Natural killer cell treated with Interleukin-12 subunit alpha and Interleukin-12 subunit beta and Interleukin-15 and Interleukin-18, amount 100 ng/mL, for 72 hours (primary cell): Measurements from ENCODE around the gene B3GNT8. TPM values are rescaled to one million over a fixed set of nuclear protein-coding genes. Genes with fewer than 3 reads are reported as not detected.
"Not testable (repeated sequence)": the region's sequence is repeated elsewhere in the genome, so short reads cannot be mapped to it uniquely, and the experiment has no call there.

ENCODE experiments used
- ATAC-seq, 2 donors: fragments of 150-1000 bp; cut with Tn5 transposase in 1 of 2; sonication (Bioruptor Pico), chemical (Tn5 transposase) in 1 of 2; 2 replicates each; pipeline ENCODE4 v1.10.0; 2021
- DNase-seq: peaks from one replicate; pipeline ENCODE4 v3.0.0; 2022; ENCODE audit warnings: low spot score
- H3K27ac Mint-ChIP-seq, 2 donors: 1 replicate in 1 of 2; 2 replicates in 1 of 2; pipeline ENCODE4 v1.8.0; 2022; ENCODE audit warnings: mixed read lengths in 2 of 2, mild to moderate bottlenecking in 1 of 2, moderate library complexity in 1 of 2
- H3K27me3 Mint-ChIP-seq, 2 donors: 1 replicate in 1 of 2; 2 replicates in 1 of 2; pipeline ENCODE4 v1.8.0; 2022; ENCODE audit warnings: mixed read lengths in 2 of 2
- H3K36me3 Mint-ChIP-seq: one replicate; pipeline ENCODE4 v1.8.0; 2022; ENCODE audit warnings: mixed read lengths
- H3K4me1 Mint-ChIP-seq, 2 donors: 1 replicate in 1 of 2; 2 replicates in 1 of 2; pipeline ENCODE4 v1.8.0; 2022; ENCODE audit warnings: low read depth in 2 of 2, mixed read lengths in 2 of 2, mild to moderate bottlenecking in 1 of 2
- H3K4me3 Mint-ChIP-seq: one replicate; pipeline ENCODE4 v1.8.0; 2022; ENCODE audit warnings: mixed read lengths
- H3K9me3 Mint-ChIP-seq: 2 replicates; pipeline ENCODE4 v1.8.0; 2022; ENCODE audit warnings: mixed read lengths
- total RNA-seq, 2 donors: library from RNA; stranded (reverse); gene quantifications; one replicate each; pipeline ENCODE4 v1.2.3, GENCODE V29; 2022

The B3GNT8 gene
- total RNA-seq, 2 donors from 2014 or later = 0.78 to 3.0 TPM

GRCh38 chr19:41401483-41401882 lies 25.7 kb downstream of the B3GNT8 start:
- H3K27ac Mint-ChIP-seq = no peak overlapping the region
- H3K4me1 Mint-ChIP-seq = peaks cover 34 to 35% of the 10 kb centered on the region in 2 donors
- no peaks in the 10 kb centered on the region for H3K9me3 Mint-ChIP-seq
- H3K36me3 Mint-ChIP-seq = no peaks in the 10 kb centered on the region
- no peaks in the 10 kb centered on the region for H3K27me3 Mint-ChIP-seq
- H3K4me3 Mint-ChIP-seq = no peak overlapping the region
- ATAC-seq (no peak), DNase-seq (no peak)

- peak overlapping the region; percentile 100 for H3K27ac Mint-ChIP-seq
- ATAC-seq = no peak
- peaks cover 44 to 47% of the 10 kb centered on the region in 2 donors for H3K4me1 Mint-ChIP-seq
These were observed 27.6 kb downstream of the B3GNT8 start for GRCh38 chr19:41399525-41399924.

GRCh38 chr19:41399091-41399490 lies 28.1 kb downstream of the B3GNT8 start:
- no peaks in the 10 kb centered on the region for H3K36me3 Mint-ChIP-seq
- H3K4me3 Mint-ChIP-seq = peak overlapping the region; percentile 91
- no peaks in the 10 kb centered on the region for H3K27me3 Mint-ChIP-seq
- peak overlapping the region; percentile 100 for H3K27ac Mint-ChIP-seq
- no peak for ATAC-seq
- H3K9me3 Mint-ChIP-seq = no peaks in the 10 kb centered on the region
- no peak for DNase-seq
- peaks cover 44 to 47% of the 10 kb centered on the region in 2 donors for H3K4me1 Mint-ChIP-seq

More at GRCh38 chr19:41399525-41399924, 27.6 kb downstream of the B3GNT8 start:
- Mint-ChIP-seq H3K36me3 (no peaks in the 10 kb centered on the region), H3K4me3 (peak overlapping the region; percentile 91), H3K9me3 (no peaks in the 10 kb centered on the region), H3K27me3 (no peaks in the 10 kb centered on the region)
- no peak for DNase-seq

GRCh38 chr19:41398598-41398997 lies 28.6 kb downstream of the B3GNT8 start:
- ATAC-seq (no peak), DNase-seq (no peak)
- H3K4me3 Mint-ChIP-seq = peak overlapping the region; percentile 91
- no peaks in the 10 kb centered on the region for H3K27me3 Mint-ChIP-seq
- no peaks in the 10 kb centered on the region for H3K9me3 Mint-ChIP-seq
- H3K27ac Mint-ChIP-seq = peak overlapping the region; percentile 100
- no peaks in the 10 kb centered on the region for H3K36me3 Mint-ChIP-seq
- peaks cover 44 to 47% of the 10 kb centered on the region in 2 donors for H3K4me1 Mint-ChIP-seq

- ATAC-seq (no peak), DNase-seq (no peak)
- no peaks in the 10 kb centered on the region for H3K27me3 Mint-ChIP-seq
- H3K27ac Mint-ChIP-seq = peak overlapping the region; percentile 100
- H3K4me1 Mint-ChIP-seq = peaks cover 44 to 47% of the 10 kb centered on the region in 2 donors
- peak overlapping the region; percentile 91 for H3K4me3 Mint-ChIP-seq
- H3K9me3 Mint-ChIP-seq = no peaks in the 10 kb centered on the region
- no peaks in the 10 kb centered on the region for H3K36me3 Mint-ChIP-seq
These were observed 29.1 kb downstream of the B3GNT8 start for GRCh38 chr19:41398050-41398418.

- Mint-ChIP-seq H3K4me1 (peaks cover 44 to 47% of the 10 kb centered on the region in 2 donors), H3K4me3 (peak within 1 kb of the TSS; percentile 91), H3K27me3 (no peaks in the 10 kb centered on the region), H3K36me3 (no peaks in the 10 kb centered on the region), H3K9me3 (no peaks in the 10 kb centered on the region), H3K27ac (peak within 1 kb of the TSS; percentile 100)
- DNase-seq = peak; percentile 99
- ATAC-seq = peak; percentile 100
These were observed 29.8 kb downstream of the B3GNT8 start, which contains the start of the genes BCKDHA and EXOSC5 for GRCh38 chr19:41397086-41398049. BCKDHA (plus strand) TSS chr19:41397818; CDS start chr19:41397828, 10 bp downstream. EXOSC5 (minus strand) TSS chr19:41397359; CDS start chr19:41397328, 31 bp downstream.

GRCh38 chr19:41395355-41395754 lies 31.8 kb downstream of the B3GNT8 start:
- peak overlapping the region in 1 of 2 donors; percentile 100 for H3K27ac Mint-ChIP-seq
- no peak for ATAC-seq

GRCh38 chr19:41392775-41393174 lies 34.4 kb downstream of the B3GNT8 start:
- Mint-ChIP-seq H3K4me3 (no peak overlapping the region), H3K36me3 (no peaks in the 10 kb centered on the region), H3K27ac (no peak overlapping the region)

More at GRCh38 chr19:41395355-41395754, 31.8 kb downstream of the B3GNT8 start:
- peak overlapping the region; percentile 38 for H3K4me3 Mint-ChIP-seq
- H3K27me3 Mint-ChIP-seq = no peaks in the 10 kb centered on the region
- H3K4me1 Mint-ChIP-seq = peaks cover 35 to 43% of the 10 kb centered on the region in 2 donors
- H3K9me3 Mint-ChIP-seq = no peaks in the 10 kb centered on the region
- DNase-seq = no peak
- no peaks in the 10 kb centered on the region for H3K36me3 Mint-ChIP-seq

GRCh38 chr19:41391618-41392017 lies 35.6 kb downstream of the B3GNT8 start:
- no peak overlapping the region for H3K27ac Mint-ChIP-seq
- DNase-seq = no peak
- H3K27me3 Mint-ChIP-seq = no peaks in the 10 kb centered on the region
- no peak overlapping the region for H3K4me3 Mint-ChIP-seq
- peaks cover 11 to 13% of the 10 kb centered on the region in 2 donors for H3K4me1 Mint-ChIP-seq
- ATAC-seq = no peak
- no peaks in the 10 kb centered on the region for H3K9me3 Mint-ChIP-seq
- no peaks in the 10 kb centered on the region for H3K36me3 Mint-ChIP-seq

More at GRCh38 chr19:41392775-41393174, 34.4 kb downstream of the B3GNT8 start:
- peaks cover 18 to 23% of the 10 kb centered on the region in 2 donors for H3K4me1 Mint-ChIP-seq
- H3K9me3 Mint-ChIP-seq = no peaks in the 10 kb centered on the region
- no peak for DNase-seq
- ATAC-seq = no peak
- no peaks in the 10 kb centered on the region for H3K27me3 Mint-ChIP-seq

GRCh38 chr19:41386442-41386841 lies 40.7 kb downstream of the B3GNT8 start:
- no peak for ATAC-seq
- no peaks in the 10 kb centered on the region for H3K27me3 Mint-ChIP-seq
- no peak overlapping the region for H3K4me3 Mint-ChIP-seq
- DNase-seq = no peak
- H3K27ac Mint-ChIP-seq = no peak overlapping the region
- no peaks in the 10 kb centered on the region for H3K9me3 Mint-ChIP-seq
- H3K4me1 Mint-ChIP-seq = no peaks in the 10 kb centered on the region
- no peaks in the 10 kb centered on the region for H3K36me3 Mint-ChIP-seq

- Mint-ChIP-seq H3K9me3 (no peaks in the 10 kb centered on the region), H3K4me1 (no peaks in the 10 kb centered on the region), H3K36me3 (no peaks in the 10 kb centered on the region), H3K27me3 (no peaks in the 10 kb centered on the region), H3K27ac (no peak overlapping the region), H3K4me3 (no peak overlapping the region)
- DNase-seq = no peak
- no peak for ATAC-seq
These were observed 42.8 kb downstream of the B3GNT8 start for GRCh38 chr19:41384351-41384750.

- H3K4me3 Mint-ChIP-seq, ATAC-seq, H3K4me1 Mint-ChIP-seq, H3K27me3 Mint-ChIP-seq, H3K36me3 Mint-ChIP-seq, H3K9me3 Mint-ChIP-seq, DNase-seq, H3K27ac Mint-ChIP-seq: not testable (repeated sequence)
These were observed 45.6 kb downstream of the B3GNT8 start for GRCh38 chr19:41381536-41381935.

GRCh38 chr19:41377977-41378709 lies 49.0 kb downstream of the B3GNT8 start:
- DNase-seq = no peak
- H3K4me1 Mint-ChIP-seq = peaks cover 12 to 13% of the 10 kb centered on the region in 2 donors
- no peaks in the 10 kb centered on the region for H3K9me3 Mint-ChIP-seq
- H3K27me3 Mint-ChIP-seq = no peaks in the 10 kb centered on the region
- H3K27ac Mint-ChIP-seq = no peak overlapping the region
- ATAC-seq = no peak
- H3K36me3 Mint-ChIP-seq = no peaks in the 10 kb centered on the region
- H3K4me3 Mint-ChIP-seq = no peak overlapping the region
